Neural cell (in vitro differentiated cells): ENCODE results near the gene CLEC3B.

ENCODE experiments used
- EP300 ChIP-seq: fragments of 450-650 bp; conservative IDR thresholded peaks from 2 replicates; pipeline ENCODE4 v1.6.1; 2014; ENCODE audit warnings: antibody characterized with exemption, mild to moderate bottlenecking, moderate library complexity; ENCODE audit not compliant: poor library complexity, severe bottlenecking
- EZH2 ChIP-seq: fragments of 200-600, 300-800 bp; shearing (Covaris generic), sonication (generic); IDR thresholded peaks from 2 replicates; pipeline ENCODE4 v1.6.1; 2014; ENCODE audit warnings: antibody characterized with exemption, low read length, borderline replicate concordance, mild to moderate bottlenecking; ENCODE audit not compliant: insufficient read depth, poor library complexity, severe bottlenecking
- MXI1 ChIP-seq: fragments of 450-650 bp; conservative IDR thresholded peaks from 2 replicates; pipeline ENCODE4 v1.6.1; 2014; ENCODE audit warnings: antibody characterized with exemption, mild to moderate bottlenecking; ENCODE audit not compliant: poor library complexity, severe bottlenecking
- POLR2AphosphoS5 ChIP-seq: IDR thresholded peaks from 2 replicates; pipeline ENCODE4 v1.6.1; 2012
- RAD21 ChIP-seq: fragments of 450-650 bp; conservative IDR thresholded peaks from 2 replicates; pipeline ENCODE4 v1.6.1; 2014; ENCODE audit warnings: antibody characterized with exemption, mild to moderate bottlenecking, moderate library complexity
- REST ChIP-seq: IDR thresholded peaks from 2 replicates; pipeline ENCODE4 v1.6.1; 2012; ENCODE audit warnings: borderline replicate concordance
- SMC3 ChIP-seq: fragments of 450-650 bp; conservative IDR thresholded peaks from 2 replicates; pipeline ENCODE4 v1.6.1; 2014; ENCODE audit warnings: antibody characterized with exemption, mild to moderate bottlenecking, moderate library complexity; ENCODE audit not compliant: poor library complexity
- TAF1 ChIP-seq: IDR thresholded peaks from 2 replicates; pipeline ENCODE4 v1.6.1; 2012; ENCODE audit warnings: low read depth
- TF ChIP-seq, protein P1 (sequence below): fragments of 450-650 bp; IDR thresholded peaks from 2 replicates; pipeline ENCODE4 v1.5.1; 2014; ENCODE audit warnings: antibody characterized with exemption, mild to moderate bottlenecking, moderate library complexity; ENCODE audit not compliant: poor library complexity, severe bottlenecking

- TF ChIP-seq EZH2 (no peak), TAF1 (no peak), MXI1 (no peak), POLR2AphosphoS5 (no peak), REST (no peak), SMC3 (no peak), RAD21 (no peak), EP300 (no peak)
- TF ChIP-seq, protein P1, sequence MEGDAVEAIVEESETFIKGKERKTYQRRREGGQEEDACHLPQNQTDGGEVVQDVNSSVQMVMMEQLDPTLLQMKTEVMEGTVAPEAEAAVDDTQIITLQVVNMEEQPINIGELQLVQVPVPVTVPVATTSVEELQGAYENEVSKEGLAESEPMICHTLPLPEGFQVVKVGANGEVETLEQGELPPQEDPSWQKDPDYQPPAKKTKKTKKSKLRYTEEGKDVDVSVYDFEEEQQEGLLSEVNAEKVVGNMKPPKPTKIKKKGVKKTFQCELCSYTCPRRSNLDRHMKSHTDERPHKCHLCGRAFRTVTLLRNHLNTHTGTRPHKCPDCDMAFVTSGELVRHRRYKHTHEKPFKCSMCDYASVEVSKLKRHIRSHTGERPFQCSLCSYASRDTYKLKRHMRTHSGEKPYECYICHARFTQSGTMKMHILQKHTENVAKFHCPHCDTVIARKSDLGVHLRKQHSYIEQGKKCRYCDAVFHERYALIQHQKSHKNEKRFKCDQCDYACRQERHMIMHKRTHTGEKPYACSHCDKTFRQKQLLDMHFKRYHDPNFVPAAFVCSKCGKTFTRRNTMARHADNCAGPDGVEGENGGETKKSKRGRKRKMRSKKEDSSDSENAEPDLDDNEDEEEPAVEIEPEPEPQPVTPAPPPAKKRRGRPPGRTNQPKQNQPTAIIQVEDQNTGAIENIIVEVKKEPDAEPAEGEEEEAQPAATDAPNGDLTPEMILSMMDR: no peak
These were observed 17.7 kb downstream of the CLEC3B start for GRCh38 chr3:45043728-45044299.
